IPS DF 4.7 (cell line): ENCODE measurements around the gene MGMT.

Experiments
- DNase-seq: peaks from one replicate; pipeline ENCODE4 v3.0.0-alpha.2; 2013; ENCODE audit warnings: low spot score; ENCODE audit errors: extremely low read depth

Gene MGMT

GRCh38 chr10:129494740-129495139 lies 27.7 kb downstream of the MGMT start:
- DNase-seq = no peak

GRCh38 chr10:129495256-129495655 lies 28.2 kb downstream of the MGMT start:
- no peak for DNase-seq

GRCh38 chr10:129495698-129496097 lies 28.7 kb downstream of the MGMT start:
- no peak for DNase-seq

GRCh38 chr10:129497013-129497412 lies 30.0 kb downstream of the MGMT start:
- DNase-seq = no peak

GRCh38 chr10:129498680-129499079 lies 31.6 kb downstream of the MGMT start:
- DNase-seq = no peak

GRCh38 chr10:129500617-129501339 lies 33.7 kb downstream of the MGMT start:
- no peak for DNase-seq

GRCh38 chr10:129501652-129502436 lies 34.8 kb downstream of the MGMT start:
- no peak for DNase-seq

- DNase-seq = no peak
Measured at GRCh38 chr10:129502448-129502847, 35.4 kb downstream of the MGMT start.

- DNase-seq = no peak
Measured at GRCh38 chr10:129505500-129506075, 38.5 kb downstream of the MGMT start.

GRCh38 chr10:129506101-129506797 lies 39.2 kb downstream of the MGMT start:
- DNase-seq = no peak

GRCh38 chr10:129507216-129507889 lies 40.3 kb downstream of the MGMT start:
- no peak for DNase-seq

- no peak for DNase-seq
Measured at GRCh38 chr10:129509155-129509554, 42.1 kb downstream of the MGMT start.

- DNase-seq = no peak
Measured at GRCh38 chr10:129509835-129510234, 42.8 kb downstream of the MGMT start.

GRCh38 chr10:129511086-129511485 lies 44.0 kb downstream of the MGMT start:
- DNase-seq = no peak

GRCh38 chr10:129511758-129512157 lies 44.7 kb downstream of the MGMT start:
- DNase-seq = no peak

- DNase-seq = no peak
Measured at GRCh38 chr10:129513312-129513711, 46.3 kb downstream of the MGMT start.

GRCh38 chr10:129514568-129515451 lies 47.8 kb downstream of the MGMT start:
- DNase-seq = no peak

- DNase-seq = no peak
Measured at GRCh38 chr10:129516846-129517679, 50.0 kb downstream of the MGMT start.

GRCh38 chr10:129517680-129518057 lies 50.6 kb downstream of the MGMT start:
- DNase-seq = no peak
